Measurements from ENCODE around the gene ACTL6B. TPM values are rescaled to one million over a fixed set of nuclear protein-coding genes. Genes with fewer than 3 reads are reported as not detected.
"Not testable (repeated sequence)": the region's sequence is repeated elsewhere in the genome, so short reads cannot be mapped to it uniquely, and the experiment has no call there.

ACTL6B gene
- total RNA-seq, 1 donor from 2014 or later: not detected

DNA sequence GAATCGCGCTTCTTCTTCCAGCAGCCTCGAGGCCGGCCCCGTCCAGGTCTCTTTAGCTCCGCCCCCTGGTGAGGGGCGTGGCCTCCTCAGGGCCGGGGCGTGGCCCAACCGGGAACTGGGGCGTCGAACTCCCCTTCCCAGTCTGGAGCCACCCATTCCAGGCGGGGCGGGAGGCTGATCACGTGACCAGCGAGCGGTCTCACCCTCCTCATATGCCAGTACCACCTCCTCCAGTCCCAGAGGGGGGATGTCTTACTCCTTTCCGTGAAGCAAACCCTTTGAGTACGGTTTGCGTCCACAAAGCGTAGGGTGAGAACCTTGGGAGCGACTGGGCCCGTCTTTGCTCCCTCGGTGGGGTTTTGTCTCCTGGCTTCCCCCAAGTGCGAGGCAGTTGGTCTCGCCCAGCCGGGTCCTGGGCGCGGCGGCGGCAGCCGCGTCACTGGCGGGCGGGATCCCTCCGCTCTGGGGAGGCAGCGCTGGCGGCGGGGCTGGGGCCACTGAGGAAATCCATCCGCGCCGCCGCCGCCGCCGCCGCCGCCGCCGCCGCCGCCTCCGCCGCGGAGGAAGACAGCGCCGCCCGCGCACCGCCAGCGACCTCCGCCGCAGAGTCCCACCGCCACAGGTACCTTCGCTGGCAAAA is 17.2 kb upstream of the ACTL6B start, which contains the start of gene GNB2:
TSS of gene GNB2 (plus strand) at position 439 of the 640 bp plus-strand sequence. CDS start 2,526 bp downstream, outside the sequence.
- intact Hi-C loops (cut with micrococcal nuclease): loop anchor here (1.0 to 2.0 kb wide), 8 partner anchors 32 to 244 kb away; partner anchors contain the start of genes AGFG2, FBXO24, LRCH4 and MEPCE

DNA sequence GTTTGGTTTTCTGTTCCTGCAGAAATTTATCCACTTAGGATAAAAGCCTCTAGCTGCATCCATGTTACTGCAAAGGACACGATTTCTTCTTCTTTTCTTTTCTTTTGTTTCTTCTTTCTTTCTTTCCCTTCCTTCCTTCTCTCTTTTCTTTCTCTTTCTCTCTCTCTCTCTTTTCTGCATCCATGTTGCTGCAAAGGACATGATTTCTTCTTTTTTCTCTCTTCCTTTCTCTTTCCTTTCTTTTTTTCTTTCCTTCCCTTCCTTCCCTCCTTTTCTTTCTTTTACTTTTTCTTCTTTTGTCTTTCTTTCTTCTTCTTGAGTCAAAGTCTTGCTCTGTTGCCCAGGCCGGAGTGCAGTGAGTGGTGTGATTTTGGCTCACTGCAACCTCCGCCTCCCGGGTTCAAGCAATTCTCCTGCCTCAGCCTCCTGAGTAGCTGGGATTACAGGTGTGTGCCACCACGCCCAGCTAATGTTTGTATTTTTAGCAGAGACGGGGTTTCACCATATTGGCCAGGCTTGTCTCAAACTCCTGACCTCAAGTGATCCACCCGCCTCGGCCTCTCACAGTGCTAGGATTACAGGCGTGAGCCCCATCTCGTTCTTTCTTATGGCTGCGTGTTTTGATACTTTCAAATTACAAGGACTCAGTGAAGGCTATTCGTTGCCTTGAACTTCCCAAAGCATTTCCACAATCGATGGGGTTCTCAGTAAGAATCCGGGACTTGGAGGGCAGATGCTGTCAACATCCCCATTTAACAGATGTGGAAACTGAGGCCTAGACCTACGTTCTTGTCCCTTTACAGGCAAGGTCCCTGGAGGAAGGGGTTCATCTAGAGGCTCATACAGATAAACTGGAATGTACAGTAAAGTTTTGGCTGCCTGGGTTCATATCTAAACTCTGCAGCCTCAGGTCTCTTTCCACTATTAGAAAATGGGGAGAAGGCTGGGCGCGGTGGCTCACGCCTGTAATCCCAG is 15.4 kb upstream of the ACTL6B start:
- intact Hi-C loops (cut with micrococcal nuclease): loop anchor here (2.0 kb wide), 1 partner anchor 193 kb away; the partner anchor contains the start of gene TSC22D4

DNA sequence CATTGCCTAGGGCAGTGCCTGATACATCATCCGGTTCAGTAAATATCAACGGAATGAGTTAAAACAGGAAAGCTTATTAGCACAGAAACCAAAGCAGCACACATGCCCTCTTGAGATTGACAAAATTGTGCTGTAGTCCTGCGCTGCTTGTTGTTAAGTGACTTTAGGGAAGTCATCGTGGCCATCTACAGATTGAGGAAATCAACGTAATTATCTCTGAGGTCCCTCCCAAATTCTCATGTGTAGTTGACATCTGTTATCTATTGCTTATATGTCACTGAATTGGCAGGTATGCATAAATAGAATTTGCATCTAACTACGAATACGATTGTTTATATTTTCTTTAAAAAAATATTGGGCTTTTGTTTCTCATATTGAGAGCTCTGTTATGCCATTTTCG is 13.8 kb upstream of the ACTL6B start:
- intact Hi-C loops (cut with micrococcal nuclease): no loop called here

DNA sequence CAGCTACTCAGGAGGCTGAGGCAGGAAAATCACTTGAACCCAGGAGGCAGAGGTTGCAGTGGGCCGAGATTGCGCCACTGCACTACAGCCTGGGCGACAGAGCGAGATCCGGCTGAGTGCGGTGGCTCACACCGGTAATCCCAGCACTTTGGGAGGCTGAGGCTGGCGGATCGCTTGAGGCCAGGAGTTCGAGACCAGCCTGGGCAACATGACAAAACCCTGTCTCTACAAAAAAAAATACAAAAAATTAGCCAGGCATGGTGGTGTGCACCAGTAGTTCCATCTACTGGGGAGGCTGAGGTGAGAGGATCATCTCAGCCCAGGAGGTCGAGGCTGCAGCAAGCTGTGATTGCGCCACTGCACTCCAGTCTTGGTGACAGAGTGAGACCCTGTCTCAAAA is 12.9 kb upstream of the ACTL6B start:
- intact Hi-C loops (cut with micrococcal nuclease): not testable (repeated sequence)

DNA sequence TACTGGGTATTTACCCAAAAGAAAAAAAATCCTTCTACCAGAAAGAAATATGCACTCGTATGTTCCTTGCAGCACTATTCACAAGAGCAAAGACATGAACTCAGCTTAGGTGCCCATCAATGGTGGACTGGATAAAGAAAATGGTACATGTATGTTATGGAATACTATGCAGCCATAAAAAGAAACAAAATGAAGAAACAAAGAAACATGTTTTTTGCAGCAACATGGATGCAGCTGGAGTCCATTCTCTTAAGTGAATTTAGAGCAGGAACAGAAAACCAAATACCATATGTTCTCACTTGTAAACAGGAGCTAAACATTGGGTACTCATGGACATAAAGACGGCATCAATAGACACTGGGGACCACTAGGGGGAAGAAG is 11.8 kb upstream of the ACTL6B start:
- intact Hi-C loops (cut with micrococcal nuclease): no loop called here

DNA sequence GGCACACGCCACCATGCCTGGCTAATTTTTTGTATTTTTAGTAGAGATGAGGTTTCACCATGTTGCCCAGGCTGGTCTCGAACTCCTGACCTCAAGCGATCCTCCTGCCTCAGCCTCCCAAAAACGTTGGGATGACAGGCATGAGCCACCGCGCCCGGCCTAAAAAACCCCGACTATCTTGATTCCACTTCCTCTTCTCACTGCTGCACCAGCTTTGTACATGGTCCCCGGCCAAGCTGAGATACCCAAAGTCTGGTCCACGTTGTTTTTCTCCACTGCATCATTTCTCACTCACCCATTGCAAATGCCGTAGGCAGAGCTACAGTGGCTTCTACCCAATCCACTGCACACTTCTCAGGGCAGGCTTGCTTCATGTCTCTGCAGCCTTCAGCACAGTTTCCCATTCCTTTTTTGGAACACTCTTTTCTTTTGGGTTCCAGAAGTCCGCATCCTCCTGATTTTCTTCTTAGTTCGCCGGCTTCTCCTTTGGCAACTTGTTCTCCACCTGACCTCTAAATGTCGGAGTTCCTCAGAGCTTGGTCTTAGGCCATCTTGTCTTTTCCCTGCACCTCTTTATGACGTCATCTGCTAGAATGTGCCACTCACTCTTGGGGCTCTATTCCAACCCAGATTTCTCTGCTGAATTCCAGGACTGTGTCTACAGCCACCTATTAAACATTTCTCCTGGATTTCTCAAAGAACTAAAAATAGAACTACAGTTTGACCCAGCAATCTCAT is 11.3 kb upstream of the ACTL6B start:
- intact Hi-C loops (cut with micrococcal nuclease): no loop called here

DNA sequence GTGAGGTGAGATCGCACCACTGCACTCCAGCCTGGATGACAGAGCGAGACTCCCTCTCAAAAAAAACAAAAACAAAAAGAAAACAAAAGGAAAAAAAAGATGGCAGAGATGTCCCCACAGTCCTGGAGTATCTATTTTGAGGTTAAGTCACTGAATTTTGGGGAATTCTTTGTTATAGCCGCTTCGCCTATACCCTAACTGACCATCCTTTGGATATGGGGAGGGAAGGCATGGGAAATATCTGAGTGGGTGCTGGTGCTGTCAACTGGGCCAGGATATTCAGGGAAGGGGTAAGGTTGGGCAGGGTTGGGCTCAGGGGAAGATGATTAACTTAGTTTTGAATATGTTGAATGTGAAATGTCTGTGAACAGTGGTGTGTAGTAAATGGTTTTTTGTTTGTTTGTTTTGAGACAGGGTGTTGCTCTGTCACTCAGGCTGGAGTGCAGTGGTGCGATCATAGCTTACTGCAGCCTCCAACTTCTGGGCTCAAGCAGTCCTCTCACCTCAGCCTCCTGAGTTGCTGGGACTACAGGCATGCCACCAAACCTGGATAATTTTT is 9.0 kb upstream of the ACTL6B start:
- intact Hi-C loops (cut with micrococcal nuclease): no loop called here

DNA sequence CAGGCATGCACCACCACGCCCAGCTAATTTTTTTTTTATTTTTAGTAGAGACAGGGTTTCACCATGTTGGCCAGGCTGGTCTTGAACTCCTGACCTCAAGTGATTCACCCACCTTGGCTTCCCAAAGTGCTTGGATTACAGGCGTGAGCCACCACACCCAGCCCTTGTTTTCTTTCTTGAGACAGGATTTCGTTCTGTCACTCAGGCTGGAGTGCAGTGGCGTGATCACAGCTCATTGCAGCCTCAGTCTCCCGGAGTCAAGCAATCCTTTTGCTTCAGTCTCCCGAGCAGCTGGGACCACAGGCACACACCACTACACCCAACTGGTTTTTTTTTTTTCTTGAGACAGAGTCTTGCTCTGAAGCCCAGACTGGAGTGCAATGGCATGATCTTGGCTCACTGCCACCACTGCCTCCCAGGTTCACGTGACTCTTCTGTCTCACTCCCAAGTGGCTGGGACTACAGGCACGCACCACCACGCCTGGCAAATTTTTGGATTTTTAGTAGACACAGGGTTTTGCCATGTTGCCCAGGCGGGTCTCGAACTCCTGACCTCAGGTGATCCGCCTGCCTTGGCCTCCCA is 6.0 kb upstream of the ACTL6B start:
- intact Hi-C loops (cut with micrococcal nuclease): not testable (repeated sequence)

DNA sequence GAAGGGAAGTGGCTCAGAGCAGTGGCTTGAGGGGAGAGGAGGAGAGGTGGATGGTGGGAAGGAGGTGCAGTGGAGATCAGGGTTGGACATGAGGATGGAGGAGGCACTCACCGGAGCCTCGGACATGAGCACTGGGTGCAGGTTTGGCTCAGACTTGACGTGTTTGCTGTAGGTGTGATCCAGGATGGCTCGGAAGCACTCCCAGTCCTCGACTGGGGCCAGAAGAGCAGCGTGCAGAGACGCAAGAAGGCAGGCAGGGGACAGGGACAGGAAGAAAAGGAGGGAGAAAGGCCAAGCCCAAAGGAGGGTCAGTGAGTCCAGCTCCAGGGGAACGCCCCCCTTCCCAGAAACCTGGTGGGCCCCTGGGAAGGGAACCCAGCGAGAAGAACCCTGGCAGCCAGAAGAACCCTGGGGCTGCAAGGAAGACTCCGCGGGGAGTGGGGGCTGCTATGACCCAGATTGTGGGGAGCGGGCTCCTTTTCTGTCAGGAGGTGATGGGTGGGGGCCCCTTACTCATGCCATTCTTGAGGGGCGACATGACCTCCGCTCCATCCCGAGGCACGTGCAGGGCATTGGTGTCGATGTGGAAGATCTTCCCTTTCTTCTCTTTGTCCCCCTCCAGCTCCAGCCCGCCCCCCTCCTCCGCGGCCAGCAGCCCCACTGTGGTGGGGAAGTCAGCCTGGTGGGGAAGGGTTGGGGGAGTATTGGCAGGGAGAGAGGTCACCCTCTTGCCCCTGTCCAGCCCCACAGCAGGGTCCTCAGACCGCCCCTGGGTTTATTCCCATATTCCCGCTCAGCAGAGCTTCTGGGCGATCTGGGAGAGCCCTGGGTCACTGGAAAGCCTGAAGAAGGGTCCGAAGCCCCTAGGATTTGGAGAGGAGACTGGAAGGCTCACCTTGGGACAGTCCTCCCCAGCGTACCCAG is 1.1 kb downstream of the ACTL6B start:
- intact Hi-C loops (cut with micrococcal nuclease): no loop called here

DNA sequence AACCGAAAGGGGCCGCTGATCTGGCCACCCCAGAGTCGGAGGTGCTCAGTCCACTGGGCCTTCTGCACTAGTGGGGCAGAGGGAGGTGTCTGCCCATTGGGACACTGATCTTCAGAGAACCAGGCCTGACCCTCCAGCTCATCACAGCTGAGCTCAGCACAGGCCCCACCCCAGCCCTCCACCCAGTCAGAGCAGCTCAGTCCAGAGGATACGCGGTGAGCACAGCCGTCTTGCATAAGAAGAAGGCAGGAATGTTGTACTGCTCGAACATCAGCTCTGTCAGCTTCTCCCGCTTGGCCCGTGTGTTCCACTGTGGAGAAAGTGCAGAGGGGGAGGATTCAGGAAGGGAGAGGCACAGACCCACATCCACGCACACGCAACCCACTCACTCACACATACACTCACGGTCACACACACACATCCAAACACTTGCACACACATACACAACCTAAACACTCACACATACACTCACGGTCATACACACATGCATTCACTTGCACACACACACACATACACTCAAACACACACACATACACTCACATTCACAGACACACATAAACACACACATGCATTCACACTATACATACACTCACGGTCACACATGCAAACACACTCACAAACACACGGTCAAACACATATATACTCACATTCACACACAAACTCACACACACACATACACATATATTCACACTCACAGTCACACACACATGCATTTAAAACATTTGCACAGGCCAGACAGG is 6.3 kb downstream of the ACTL6B start:
- intact Hi-C loops (cut with micrococcal nuclease): no loop called here

DNA sequence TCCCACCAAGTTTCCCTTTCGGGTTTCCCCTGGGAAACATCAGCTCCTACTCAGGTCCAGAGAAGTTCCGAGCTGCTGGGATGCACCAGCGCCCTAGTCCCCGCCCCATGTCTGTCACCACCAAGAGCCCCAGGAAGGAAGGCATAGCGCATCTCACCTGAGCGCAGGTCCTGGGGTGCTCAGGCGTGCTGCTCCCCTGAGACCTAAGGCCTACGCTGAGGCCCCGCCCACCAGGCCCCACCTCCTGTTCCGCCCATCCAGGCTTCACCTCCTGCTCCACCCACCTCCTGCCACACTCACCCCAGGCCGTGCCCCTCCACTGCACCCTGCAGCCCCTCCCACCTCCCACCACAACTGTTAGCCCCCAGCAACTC is 13.7 kb downstream of the ACTL6B start:
- intact Hi-C loops (cut with micrococcal nuclease): no loop called here

DNA sequence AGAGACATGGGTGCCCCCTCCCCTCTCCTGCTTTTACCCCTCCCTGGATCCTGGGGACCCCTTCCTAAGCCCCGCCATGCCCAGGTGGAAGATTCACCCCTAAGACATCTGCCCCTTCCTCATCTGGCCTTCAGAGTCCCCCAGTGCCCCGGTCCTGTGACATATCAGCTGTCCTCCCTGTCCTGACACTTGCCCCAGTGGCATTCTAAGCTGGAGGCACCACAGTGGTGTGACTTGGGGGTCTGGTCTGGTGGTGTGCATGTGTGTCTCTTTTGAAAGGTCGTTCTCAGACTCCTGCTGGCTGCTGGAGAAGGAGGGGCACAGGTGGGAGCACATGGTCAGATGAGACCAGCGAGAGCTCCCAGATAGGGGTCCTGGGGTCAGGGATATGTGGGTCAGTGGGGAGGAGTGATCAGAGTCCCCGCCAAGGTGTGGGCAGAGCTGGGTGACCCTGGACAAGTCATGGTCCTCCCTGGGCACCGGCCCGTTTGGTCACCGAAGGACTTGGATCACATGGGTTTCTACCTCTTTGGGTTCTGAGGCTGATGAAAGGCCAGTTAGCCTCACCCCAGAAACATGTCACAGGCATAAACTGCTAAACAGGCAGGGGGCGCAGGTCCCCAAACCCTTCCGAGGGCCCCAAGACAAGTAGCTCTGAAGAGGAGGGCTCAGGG is 14.3 kb downstream of the ACTL6B start:
- intact Hi-C loops (cut with micrococcal nuclease): no loop called here

DNA sequence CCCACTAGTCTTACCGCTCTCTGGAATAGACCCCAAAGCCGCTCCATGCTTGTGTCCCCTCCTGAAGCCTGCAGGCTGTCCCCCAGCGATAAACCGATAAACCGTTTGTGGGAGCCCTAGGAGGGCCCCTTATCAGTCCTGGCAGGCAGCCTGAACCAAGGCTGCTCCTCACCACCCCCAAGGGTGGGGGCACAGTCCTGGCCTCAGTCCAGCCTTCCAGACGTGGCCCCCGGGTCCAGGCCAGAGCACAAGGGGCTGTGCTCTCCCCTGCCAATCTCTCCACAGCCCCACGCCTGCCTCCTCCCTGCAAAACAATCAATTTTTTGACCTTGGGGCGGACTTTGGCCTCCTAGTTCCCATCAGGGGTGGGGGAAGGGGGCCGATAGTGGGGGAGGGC is 14.8 kb downstream of the ACTL6B start, which contains the start of gene TFR2:
TSS of gene TFR2 (minus strand) at position 90 of the 397 bp plus-strand sequence. CDS start at position 47, 43 bp downstream.
- intact Hi-C loops (cut with micrococcal nuclease): no loop called here

DNA sequence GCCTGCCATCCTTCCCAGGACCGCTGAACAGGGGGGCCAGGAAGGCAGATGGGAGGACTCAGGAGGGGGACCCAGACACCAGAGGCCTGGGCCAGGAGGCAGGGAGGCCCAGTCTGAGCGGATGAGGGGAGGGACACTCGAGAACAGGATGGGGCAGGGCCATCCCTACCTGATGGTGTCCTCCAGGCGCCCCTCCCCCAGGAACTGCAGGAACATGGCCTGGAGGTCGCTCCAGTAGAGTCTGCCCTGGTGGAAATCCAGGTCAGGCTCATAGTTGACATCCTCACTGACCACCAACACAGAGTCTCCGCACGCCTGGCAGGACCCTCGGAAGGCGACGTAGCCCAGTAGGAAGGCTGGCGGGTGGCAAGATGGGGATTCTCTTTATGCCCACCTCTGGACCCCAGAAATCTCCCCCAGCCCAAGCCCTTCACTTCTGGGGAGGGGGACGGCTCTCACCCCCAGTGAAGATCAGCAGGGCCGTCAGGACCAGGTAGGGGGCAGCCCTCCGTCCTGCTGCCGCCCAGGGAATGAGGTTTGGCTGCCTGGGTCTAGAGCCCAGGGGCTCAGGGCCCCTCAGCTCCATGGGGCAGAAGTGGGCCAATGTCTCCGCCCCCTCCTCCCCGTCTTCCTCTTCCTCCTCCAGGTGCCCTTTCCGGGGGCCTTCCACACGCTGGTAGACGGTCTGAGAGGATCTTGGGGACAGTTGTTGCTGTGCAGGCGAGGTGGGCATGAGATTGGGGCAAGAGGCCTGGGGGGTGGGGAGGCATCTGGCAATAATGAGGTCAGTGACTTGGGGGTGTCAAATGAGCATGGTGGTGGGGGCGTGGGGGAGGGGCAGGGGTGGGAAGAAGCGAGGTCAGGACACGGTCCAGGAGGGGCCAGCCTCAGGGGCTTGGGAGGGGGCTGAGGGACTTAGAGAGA is 15.5 kb downstream of the ACTL6B start:
- intact Hi-C loops (cut with micrococcal nuclease): no loop called here

DNA sequence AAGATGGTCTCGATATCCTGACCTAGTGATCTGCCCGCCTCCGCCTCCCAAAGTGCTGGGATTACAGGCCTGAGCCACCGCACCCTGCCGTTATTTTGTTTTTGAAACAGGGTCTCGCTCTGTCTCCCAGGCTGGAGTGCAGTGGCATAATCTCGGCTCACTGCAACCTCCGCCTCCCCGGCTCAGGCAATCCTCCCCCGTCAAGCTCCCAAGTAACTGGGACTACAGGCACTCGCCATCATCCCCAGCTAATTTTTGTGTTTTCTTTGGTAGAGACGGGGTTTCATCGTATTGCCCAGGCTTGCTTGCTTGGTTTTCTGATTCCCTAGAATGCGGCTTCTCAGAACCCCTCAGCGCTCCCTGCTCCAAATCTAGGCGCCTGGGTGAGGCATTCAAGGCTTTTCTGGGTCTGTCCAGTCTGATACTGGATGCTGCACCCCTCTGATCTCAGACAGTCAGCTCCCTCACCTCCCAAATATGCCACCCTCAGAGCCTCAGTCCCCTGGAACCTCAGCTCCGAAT is 16.2 kb downstream of the ACTL6B start:
- intact Hi-C loops (cut with micrococcal nuclease): no loop called here

DNA sequence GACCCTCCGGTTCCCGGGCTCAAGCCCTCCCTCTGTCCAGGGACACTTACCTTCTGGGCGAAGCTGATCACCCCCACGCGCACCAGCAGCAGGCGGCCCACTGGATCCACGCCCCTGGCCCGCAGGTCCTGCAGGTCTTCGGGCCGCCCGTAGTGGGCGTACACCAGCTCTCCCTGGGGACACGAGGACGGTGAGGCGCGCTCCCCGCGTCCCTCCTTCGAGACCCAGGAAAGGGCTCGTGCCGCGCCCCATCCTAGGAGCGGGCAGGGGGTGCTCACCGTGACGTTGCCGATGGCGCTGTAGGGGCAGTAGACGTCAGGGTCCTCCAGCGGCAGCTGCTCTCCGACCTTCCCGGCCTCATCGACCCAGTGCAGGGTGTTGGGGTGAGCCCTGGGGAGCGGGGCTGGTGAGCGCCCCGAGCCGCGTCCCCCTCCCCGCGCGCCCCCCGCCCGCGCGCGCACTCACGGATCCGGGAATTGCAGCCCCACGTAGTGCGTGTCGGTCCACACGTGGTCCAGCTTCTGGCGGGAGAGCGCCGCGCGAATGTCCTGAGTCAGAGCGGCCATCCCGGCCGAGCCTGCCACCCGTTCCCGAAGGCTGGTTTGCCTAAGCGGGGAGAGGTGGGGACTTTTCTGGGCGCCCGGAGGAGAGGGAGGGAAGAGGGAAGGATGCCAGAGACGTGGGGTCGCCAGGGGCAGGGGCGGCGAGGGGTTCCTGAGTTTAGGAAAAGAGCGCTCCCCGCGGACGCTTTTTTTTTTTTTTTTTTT is 23.1 kb downstream of the ACTL6B start:
- intact Hi-C loops (cut with micrococcal nuclease): loop anchor here (5.0 kb wide), 1 partner anchor 59 kb away; the partner anchor contains the start of gene GIGYF1
